HepG2 (cell line): ENCODE results near the gene SIAH3. TPM values are rescaled to one million over a fixed set of nuclear protein-coding genes. Genes with fewer than 3 reads are reported as not detected.

ENCODE experiments used
- ATAC-seq: fragments of 200-7000 bp; cut with Tn5 transposase; 3 replicates; pipeline ENCODE4 v1.9.1; 2020; ENCODE audit warnings: mild to moderate bottlenecking, moderate library complexity
- BruUV-seq: library from RNA; stranded (reverse); fragments of 400-500 nt; replicated peaks from 2 replicates; lab custom pipeline; 2021; lab: Mats Ljungman, UMichigan
- CTCF ChIA-PET: fragments of 300-600 bp; formaldehyde crosslinking; extraction: SDS; loops from one replicate; lab custom pipeline; 2021; ENCODE audit warnings: low total read pairs, inconsistent platforms, low intra/inter-chr PET ratio; lab: Yijun Ruan, JAX
- POLR2A ChIA-PET: fragments of 350-600 bp; sonication (Branson Sonifier 250); formaldehyde crosslinking; loops from one replicate; lab custom pipeline; 2020; ENCODE audit warnings: antibody characterized with exemption, inconsistent platforms; lab: Yijun Ruan, JAX
- DNase-seq: peaks from one replicate; pipeline ENCODE4 v3.0.0-alpha.2; 2015; ENCODE audit warnings: low spot score
- FAIRE-seq: peaks from 3 replicates; lab custom pipeline; 2011; peaks lifted over from hg19 to GRCh38; lab: Jason Lieb, UNC
- H2AFZ ChIP-seq: one replicate; pipeline ENCODE4 v1.6.1; 2011; ENCODE audit warnings: low read length, inconsistent platforms
- H3K27ac ChIP-seq: fragments of 300-600 bp; 3 replicates; pipeline ENCODE4 v1.8.0; 2011; ENCODE audit warnings: mixed run types, mild to moderate bottlenecking, mixed read lengths, low read length, inconsistent platforms; ENCODE audit not compliant: insufficient read depth; ENCODE audit errors: extremely low read length
- H3K27me3 ChIP-seq, 2 experiments: fragments of 200-600 bp in 1 of 2; 2 replicates in 1 of 2; 3 replicates in 1 of 2; pipeline versions ENCODE4 v1.6.0 to v1.8.0; 2011; ENCODE audit warnings: low read length in 2 of 2, mild to moderate bottlenecking in 2 of 2, moderate library complexity in 2 of 2, inconsistent platforms in 1 of 2; ENCODE audit not compliant: insufficient read depth in 2 of 2, control insufficient read depth in 1 of 2
- H3K36me3 ChIP-seq, 2 experiments: fragments of 200-600 bp in 1 of 2; replicated peaks in 1 of 2; 2 replicates in 1 of 2; 3 replicates in 1 of 2; pipeline versions ENCODE4 v1.5.1 to v1.8.0; 2011; ENCODE audit warnings: low read length in 2 of 2, inconsistent platforms in 1 of 2; ENCODE audit not compliant: insufficient read depth in 2 of 2, control insufficient read depth in 1 of 2
- H3K4me1 ChIP-seq: 2 replicates; pipeline ENCODE4 v1.5.1; 2012; ENCODE audit warnings: low read length, inconsistent platforms; ENCODE audit not compliant: insufficient read depth
- H3K4me2 ChIP-seq: 2 replicates; pipeline ENCODE4 v1.6.0; 2011; ENCODE audit warnings: low read depth, low read length, inconsistent platforms
- H3K4me3 ChIP-seq, 3 experiments: fragments of 200-600 bp in 1 of 3; sonication (generic), shearing (Covaris generic) in 1 of 3; replicated peaks in 1 of 3; 2 replicates each; pipeline ENCODE4 v1.5.1; 2011 to 2016; ENCODE audit warnings: low read length in 3 of 3, inconsistent platforms in 2 of 3, low read depth in 2 of 3, mild to moderate bottlenecking in 2 of 3, control low read depth in 1 of 3, mixed read lengths in 1 of 3; ENCODE audit not compliant: insufficient read depth in 1 of 3
- H3K79me2 ChIP-seq: one replicate; pipeline ENCODE4 v1.6.1; 2011; ENCODE audit warnings: low read length, inconsistent platforms; ENCODE audit not compliant: insufficient read depth
- H3K9ac ChIP-seq: 2 replicates; pipeline ENCODE4 v1.6.0; 2011; ENCODE audit warnings: mild to moderate bottlenecking, low read depth, low read length, inconsistent platforms; ENCODE audit not compliant: insufficient read depth
- H3K9me3 ChIP-seq: 2 replicates; pipeline ENCODE4 v1.5.1; 2012; ENCODE audit warnings: mild to moderate bottlenecking, low read length
- H4K20me1 ChIP-seq: 2 replicates; pipeline ENCODE4 v1.6.0; 2011; ENCODE audit warnings: inconsistent platforms, mild to moderate bottlenecking, low read length, moderate library complexity; ENCODE audit not compliant: insufficient read depth
- CCDC6 ChIP-seq: sonication (generic); formaldehyde crosslinking; IDR thresholded peaks from 2 replicates; pipeline ENCODE4 v1.8.1; 2022; ENCODE audit warnings: mild to moderate bottlenecking, missing genetic modification reagents, moderate library complexity
- CENPBD1 ChIP-seq: sonication (generic); formaldehyde crosslinking; IDR thresholded peaks from 2 replicates; pipeline ENCODE4 v1.8.0; 2022; ENCODE audit warnings: missing genetic modification reagents, low read depth, mild to moderate bottlenecking, borderline replicate concordance
- ISX ChIP-seq: sonication (generic); formaldehyde crosslinking; conservative IDR thresholded peaks from 2 replicates; pipeline ENCODE4 v1.5.0; 2020; ENCODE audit warnings: missing genetic modification reagents
- KDM5A ChIP-seq: fragments of 200-600 bp; sonication (generic); IDR thresholded peaks from 2 replicates; pipeline ENCODE4 v1.7.0; 2018; ENCODE audit warnings: antibody characterized with exemption, mild to moderate bottlenecking, low read length, borderline replicate concordance
- LCORL ChIP-seq, 2 experiments: fragments of 450-650 bp in 1 of 2; sonication (generic) in 1 of 2; formaldehyde crosslinking in 1 of 2; IDR thresholded peaks; 2 replicates each; pipeline versions ENCODE4 v1.5.0 to v1.6.1; 2017 to 2020; ENCODE audit warnings: antibody characterized with exemption in 1 of 2, missing genetic modification reagents in 1 of 2
- MLLT10 ChIP-seq: sonication (generic); formaldehyde crosslinking; IDR thresholded peaks from 2 replicates; pipeline ENCODE4 v1.4.0; 2020; ENCODE audit warnings: missing genetic modification reagents
- NFAT5 ChIP-seq: sonication (generic); formaldehyde crosslinking; IDR thresholded peaks from 2 replicates; pipeline ENCODE4 v1.4.0; 2020; ENCODE audit warnings: missing genetic modification reagents
- ONECUT2 ChIP-seq: sonication (generic); formaldehyde crosslinking; IDR thresholded peaks from 2 replicates; pipeline ENCODE4 v1.4.0; 2020; ENCODE audit warnings: missing genetic modification reagents
- POLR2AphosphoS2 ChIP-seq: IDR thresholded peaks from 2 replicates; pipeline ENCODE4 v1.6.1; 2011; ENCODE audit warnings: low read depth, low read length, improper control_type of control experiment
- ZFYVE20 ChIP-seq: sonication (generic); formaldehyde crosslinking; IDR thresholded peaks from 2 replicates; pipeline ENCODE4 v1.8.0; 2023; ENCODE audit warnings: low read depth, mild to moderate bottlenecking, moderate library complexity, missing genetic modification reagents, borderline replicate concordance
- ZNF101 ChIP-seq: sonication (generic); formaldehyde crosslinking; IDR thresholded peaks from 2 replicates; pipeline ENCODE4 v1.4.0; 2020; ENCODE audit warnings: mild to moderate bottlenecking, low read depth, missing genetic modification reagents, borderline replicate concordance
- ZNF441 ChIP-seq: sonication (generic); formaldehyde crosslinking; IDR thresholded peaks from 2 replicates; pipeline ENCODE4 v1.7.0; 2021; ENCODE audit warnings: missing genetic modification reagents, borderline replicate concordance
- ZNF652 ChIP-seq: IDR thresholded peaks from 2 replicates; pipeline ENCODE4 v1.6.1; 2016; ENCODE audit warnings: low read depth, borderline replicate concordance
- ZNF710 ChIP-seq: sonication (generic); formaldehyde crosslinking; IDR thresholded peaks from 2 replicates; pipeline ENCODE4 v1.5.0; 2020; ENCODE audit warnings: mild to moderate bottlenecking, missing genetic modification reagents, borderline replicate concordance
- ZSCAN30 ChIP-seq: sonication (generic); formaldehyde crosslinking; IDR thresholded peaks from 2 replicates; pipeline ENCODE4 v1.5.0; 2020; ENCODE audit warnings: mild to moderate bottlenecking, missing genetic modification reagents
- WGBS: methylation state at CpG from one replicate; pipeline ENCODE4 v1.1.6; 2017; ENCODE audit warnings: low lambda C conversion rate; 5-methylcytosine and 5-hydroxymethylcytosine counted together
- in situ Hi-C: cut with HindIII; loops from 2 replicates; pipeline ENCODE4 v1.10.0; 2017; ENCODE audit warnings: low pct_unique_long_range_greater_than_20kb; ENCODE audit not compliant: extremely low pct_ligation_motif_present
- intact Hi-C: fragments of 100-400 bp; cut with micrococcal nuclease; formaldehyde crosslinking; loops from one replicate; pipeline ENCODE4 v1.10.0; 2022; ENCODE audit not compliant: unreplicated experiment
- polyA plus RNA-seq, 8 experiments: library from polyadenylated mRNA; depleted of rRNA in 3 of 8; stranded (reverse) in 7 of 8; unstranded in 1 of 8; fragments of >200 nt; fragmentation: Illumina TruSeq in 4 of 8; extraction: Trizol in 4 of 8; gene quantifications; 2 replicates each; pipeline versions ENCODE4 v1.2.1 to v1.2.3, GENCODE V29; 2011 to 2016; ENCODE audit warnings: low read depth in 4 of 8, missing spikeins in 1 of 8, mixed read lengths in 1 of 8; ENCODE audit not compliant: insufficient read depth in 1 of 8
- total RNA-seq, 5 experiments: library from RNA; depleted of rRNA; stranded (reverse); fragments of >200 nt; fragmentation: Illumina TruSeq; extraction: Trizol; gene quantifications; 2 replicates each; pipeline ENCODE4 v1.2.3, GENCODE V29; 2016; ENCODE audit warnings: low read depth in 1 of 5

The SIAH3 gene
- total and polyA plus RNA-seq, 2 of the 13 experiments (the other 11 are each of a cell fraction or from before 2014, with no cell fraction given): not detected

- Histone ChIP-seq H3K4me2 (no peak overlapping the region), H3K9me3 (no peaks in the 10 kb centered on the region), H3K27ac (no peak overlapping the region), H4K20me1 (no peaks in the 10 kb centered on the region), H3K79me2 (no peaks in the 10 kb centered on the region), H3K9ac (no peak overlapping the region), H3K36me3 (no peaks in the 10 kb centered on the region), H3K4me1 (no peaks in the 10 kb centered on the region), H3K4me3 (no peak overlapping the region), H3K27me3 (no peaks in the 10 kb centered on the region), H2AFZ (no peak overlapping the region)
- intact Hi-C loops: no loop called here
- ATAC-seq (no peak), DNase-seq (no peak), FAIRE-seq (no peak)
- POLR2A ChIA-PET: no interaction called here
- WGBS: 27% methylated on average over 6 of the region's 7 CpGs
- no TSS peak for BruUV-seq
- CTCF ChIA-PET: no interaction called here
- in situ Hi-C loops: no loop called here
- TF ChIP-seq ISX (CRISPR knock-in tag): no peak
- TF ChIP-seq ZSCAN30: no peak
- no peak for TF ChIP-seq ZNF652 (CRISPR knock-in tag)
- no peak for TF ChIP-seq ZNF710 (CRISPR knock-in tag)
- TF ChIP-seq POLR2AphosphoS2: no peak
- no peak for TF ChIP-seq KDM5A
- no peak for TF ChIP-seq ZFYVE20 (CRISPR knock-in tag)
- no peak for TF ChIP-seq NFAT5
- TF ChIP-seq LCORL (IDR thresholded peaks at IDR 0.05): no peak
- TF ChIP-seq LCORL (CRISPR knock-in tag; IDR thresholded peaks at IDR 0.05): no peak
- TF ChIP-seq MLLT10 (CRISPR knock-in tag): no peak
- no peak for TF ChIP-seq ZNF441 (CRISPR knock-in tag)
- TF ChIP-seq CENPBD1 (CRISPR knock-in tag): no peak
- TF ChIP-seq CCDC6 (CRISPR knock-in tag): no peak
- TF ChIP-seq ZNF101 (CRISPR knock-in tag): no peak
- no peak for TF ChIP-seq ONECUT2
Measured at GRCh38 chr13:45809801-45810394, 41.7 kb downstream of the SIAH3 start.
